ENCODE results near the gene FNDC3B.
"Not testable (repeated sequence)": the region's sequence is repeated elsewhere in the genome, so short reads cannot be mapped to it uniquely, and the experiment has no call there.

The FNDC3B gene

DNA sequence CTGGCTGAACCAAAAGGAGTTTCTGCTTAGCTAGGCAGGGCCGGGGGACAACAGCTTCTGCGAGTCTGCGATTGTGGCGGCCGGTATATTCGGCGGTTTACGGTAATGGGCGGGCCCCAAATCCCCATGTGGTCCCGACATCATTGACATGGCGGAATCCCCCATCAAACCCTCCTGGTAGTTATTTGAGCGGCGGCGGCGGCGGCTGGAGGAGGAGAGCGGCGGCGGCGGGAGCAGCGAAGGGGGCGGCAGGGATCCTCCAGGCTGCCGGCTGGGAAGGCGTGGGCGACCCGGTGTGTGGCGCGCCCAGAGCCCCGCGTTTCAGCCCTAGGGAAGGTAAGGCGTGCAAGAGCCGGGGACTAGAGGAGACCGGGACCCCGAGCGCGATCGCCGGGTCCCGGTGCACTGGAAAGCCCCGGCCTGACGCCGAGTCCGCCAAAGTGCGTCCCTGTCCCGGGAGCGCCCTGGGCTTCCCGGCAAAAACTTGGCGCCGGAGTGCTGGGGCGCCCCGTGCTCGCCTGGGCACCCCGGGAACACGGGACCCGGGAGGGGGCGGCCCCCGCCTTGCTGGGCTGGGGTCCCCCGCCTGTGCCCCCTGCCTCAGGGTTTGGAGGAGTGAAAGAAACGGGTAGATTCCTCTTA lies at the start of gene FNDC3B:
Gene FNDC3B, plus strand, starts transcription at position 143 of the 642 bp plus-strand sequence. CDS start 72,902 bp downstream, outside the sequence.
- peak; percentile 92 for DNase-seq (ENCODE audit: low spot score)

DNA sequence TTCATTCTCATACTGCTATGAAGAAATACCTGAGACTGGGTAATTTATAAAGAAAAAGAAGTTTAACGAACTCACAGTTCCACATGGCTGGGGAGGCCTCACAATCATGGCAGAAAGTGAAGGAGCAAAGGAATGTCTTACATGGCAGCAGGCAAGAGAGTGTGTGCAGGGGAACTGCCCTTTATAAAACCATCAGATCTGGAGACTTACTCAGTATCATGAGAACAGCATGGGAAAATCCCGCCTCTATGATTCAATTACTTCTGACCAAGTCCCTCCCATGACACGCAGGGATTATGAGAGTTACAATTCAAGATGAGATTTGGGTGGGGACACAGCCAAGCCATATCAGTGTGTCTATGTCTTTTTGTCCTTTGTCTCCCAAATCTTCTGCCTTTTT lies 49.1 kb upstream of the FNDC3B start:
- DNase-seq (ENCODE audit: low spot score), result not testable (repeated sequence)

GRCh38 chr3:171991166-171991565 lies 48.2 kb upstream of the FNDC3B start:
- no peak for DNase-seq (ENCODE audit: low spot score)

GRCh38 chr3:171994646-171995428 lies 44.5 kb upstream of the FNDC3B start:
- DNase-seq (ENCODE audit: low spot score), result peak; percentile 73

GRCh38 chr3:171995486-171995885 lies 43.9 kb upstream of the FNDC3B start:
- no peak for DNase-seq (ENCODE audit: low spot score)

GRCh38 chr3:171996178-171996817 lies 43.1 kb upstream of the FNDC3B start:
- no peak for DNase-seq (ENCODE audit: low spot score)

DNA sequence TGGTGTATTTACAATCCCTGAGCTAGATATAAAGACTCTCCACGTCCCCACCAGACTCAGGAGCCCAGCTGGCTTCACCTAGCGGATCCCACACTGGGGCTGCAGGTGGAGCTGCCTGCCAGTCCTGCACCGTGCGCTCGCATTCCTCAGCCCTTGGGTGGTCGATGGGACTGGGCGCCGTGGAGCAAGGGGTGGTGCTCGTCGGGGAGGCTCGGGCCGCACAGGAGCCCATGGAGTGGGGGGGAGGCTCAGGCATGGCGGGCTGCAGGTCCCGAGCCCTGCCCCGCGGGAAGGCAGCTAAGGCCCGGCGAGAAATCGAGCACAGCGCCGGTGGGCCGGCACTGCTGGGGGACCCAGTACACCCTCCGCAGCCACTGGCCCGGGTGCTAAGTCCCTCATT lies 40.6 kb upstream of the FNDC3B start:
- not testable (repeated sequence) for DNase-seq (ENCODE audit: low spot score)

- DNase-seq (ENCODE audit: low spot score), result not testable (repeated sequence)
Observed at GRCh38 chr3:172001616-172002015, 37.8 kb upstream of the FNDC3B start.

GRCh38 chr3:172002512-172003078 lies 36.8 kb upstream of the FNDC3B start:
- no peak for DNase-seq (ENCODE audit: low spot score)

DNA sequence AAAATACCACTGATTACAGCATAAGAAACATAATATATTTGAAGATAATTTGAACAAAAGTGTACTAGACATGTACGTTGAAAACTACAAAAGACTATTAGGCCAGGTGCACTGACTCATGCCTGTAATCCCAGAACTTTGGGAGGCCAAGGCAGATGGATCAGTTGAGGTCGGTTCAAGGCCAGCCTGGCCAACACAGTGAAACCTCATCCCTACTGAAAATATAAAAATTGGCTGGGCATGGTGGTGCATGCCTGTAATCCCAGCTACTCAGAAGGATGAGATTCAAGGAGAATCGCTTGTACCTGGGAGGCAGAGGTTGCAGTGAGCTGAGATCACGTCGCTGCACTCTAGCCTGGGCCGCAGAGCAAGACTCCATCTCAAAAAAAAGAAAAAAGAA lies 36.2 kb upstream of the FNDC3B start:
- no peak for DNase-seq (ENCODE audit: low spot score)

- DNase-seq (ENCODE audit: low spot score), result no peak
Observed at GRCh38 chr3:172007065-172007370, 32.4 kb upstream of the FNDC3B start.

- no peak for DNase-seq (ENCODE audit: low spot score)
Observed at GRCh38 chr3:172009803-172010202, 29.6 kb upstream of the FNDC3B start.

DNA sequence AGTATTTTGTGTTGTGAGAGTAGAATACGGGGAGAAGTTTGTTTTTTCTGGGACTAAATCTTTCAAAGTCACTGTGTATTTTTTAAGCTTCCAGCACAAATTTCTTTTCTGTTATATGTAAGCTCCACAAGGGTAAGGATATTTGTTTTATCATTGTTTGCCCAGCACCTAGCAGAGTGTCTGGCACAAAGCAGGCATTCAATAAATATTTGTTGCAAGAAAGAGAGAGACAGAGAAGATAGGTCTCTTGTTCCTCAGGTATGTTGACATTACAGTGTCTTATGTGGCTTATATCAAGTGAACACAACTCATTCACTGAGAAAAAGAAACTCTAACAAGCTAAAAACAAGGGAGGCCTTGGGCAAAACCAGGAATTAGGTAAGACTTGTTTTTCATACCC lies 26.6 kb upstream of the FNDC3B start:
- DNase-seq (ENCODE audit: low spot score), result no peak

- no peak for DNase-seq (ENCODE audit: low spot score)
Observed at GRCh38 chr3:172014145-172014544, 25.2 kb upstream of the FNDC3B start.

DNA sequence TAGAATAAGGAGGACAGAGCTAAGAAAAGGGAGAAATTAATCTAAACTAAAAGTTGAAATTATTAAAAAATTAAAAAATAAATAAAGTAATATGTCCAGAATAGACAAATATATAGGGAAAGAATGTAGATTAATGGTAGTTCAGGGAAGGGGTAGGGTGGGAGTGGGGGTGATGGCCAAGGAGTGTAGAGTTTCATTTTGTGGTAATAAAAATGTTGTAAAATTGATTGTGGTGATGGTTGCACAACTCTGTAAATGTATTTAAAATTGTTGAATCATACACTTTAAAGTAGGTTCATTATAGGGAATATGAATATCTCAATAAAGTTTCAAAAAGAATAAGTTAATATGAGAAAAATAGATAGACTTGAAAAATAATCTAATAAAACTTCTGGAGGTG lies 21.0 kb upstream of the FNDC3B start:
- DNase-seq (ENCODE audit: low spot score), result no peak

DNA sequence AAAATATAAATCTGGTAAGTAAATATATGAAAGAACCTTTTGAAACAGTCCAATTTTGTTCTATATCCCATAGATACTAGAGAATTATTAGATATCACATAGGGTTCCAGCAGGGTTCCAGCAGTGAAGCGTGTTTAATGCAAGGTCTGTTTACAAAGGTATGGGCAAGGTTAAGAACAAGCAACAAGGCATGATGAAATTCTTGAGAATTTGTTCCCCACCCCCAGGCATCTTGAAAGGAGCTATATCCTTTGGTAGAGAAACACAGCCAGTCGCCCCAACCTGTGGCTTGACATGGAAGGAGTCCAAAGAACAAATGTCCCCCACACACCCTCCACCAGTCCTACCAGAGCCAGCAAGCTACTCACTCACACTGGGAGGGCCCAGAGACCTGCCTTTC lies 18.6 kb upstream of the FNDC3B start:
- no peak for DNase-seq (ENCODE audit: low spot score)

- no peak for DNase-seq (ENCODE audit: low spot score)
Observed at GRCh38 chr3:172021164-172021563, 18.2 kb upstream of the FNDC3B start.

DNA sequence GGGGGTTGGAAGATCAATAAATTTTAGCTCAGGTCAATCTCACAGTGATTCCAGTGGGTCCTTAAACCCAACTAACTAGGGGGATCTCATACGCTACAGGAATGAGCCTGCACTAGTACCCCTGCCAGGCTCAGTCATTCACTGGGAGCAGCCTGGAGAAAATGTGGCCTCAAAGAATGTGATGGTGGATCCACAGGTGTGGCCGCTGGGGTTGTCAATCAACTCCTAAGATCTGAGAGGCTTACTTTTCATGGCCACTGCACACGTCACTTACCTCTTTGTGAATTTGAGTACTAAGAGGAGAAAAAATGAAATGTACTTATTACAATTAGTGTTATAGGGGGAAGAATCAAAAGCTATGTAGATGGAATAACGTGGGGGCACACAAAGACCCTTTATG lies 17.5 kb upstream of the FNDC3B start:
- DNase-seq (ENCODE audit: low spot score), result no peak

DNA sequence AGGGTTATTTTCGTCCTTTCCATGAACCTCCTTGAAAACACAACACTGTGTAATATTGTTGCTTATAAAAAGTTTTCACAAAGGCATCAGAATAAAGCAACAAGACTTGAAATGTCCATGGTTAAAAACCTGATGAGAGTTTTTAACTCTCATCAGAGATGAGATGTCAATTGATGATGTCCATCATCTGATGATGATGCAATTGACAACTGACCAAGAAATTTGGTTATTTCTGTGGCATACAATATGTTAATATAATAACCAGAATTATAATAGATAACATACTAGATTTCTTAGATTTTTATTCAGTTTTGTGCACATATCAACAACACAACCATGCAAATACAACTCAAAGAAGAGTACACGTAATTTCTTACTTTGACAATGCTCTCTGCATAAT lies 15.5 kb upstream of the FNDC3B start:
- DNase-seq (ENCODE audit: low spot score), result no peak

- DNase-seq (ENCODE audit: low spot score), result no peak
Observed at GRCh38 chr3:172024679-172025078, 14.7 kb upstream of the FNDC3B start.

DNA sequence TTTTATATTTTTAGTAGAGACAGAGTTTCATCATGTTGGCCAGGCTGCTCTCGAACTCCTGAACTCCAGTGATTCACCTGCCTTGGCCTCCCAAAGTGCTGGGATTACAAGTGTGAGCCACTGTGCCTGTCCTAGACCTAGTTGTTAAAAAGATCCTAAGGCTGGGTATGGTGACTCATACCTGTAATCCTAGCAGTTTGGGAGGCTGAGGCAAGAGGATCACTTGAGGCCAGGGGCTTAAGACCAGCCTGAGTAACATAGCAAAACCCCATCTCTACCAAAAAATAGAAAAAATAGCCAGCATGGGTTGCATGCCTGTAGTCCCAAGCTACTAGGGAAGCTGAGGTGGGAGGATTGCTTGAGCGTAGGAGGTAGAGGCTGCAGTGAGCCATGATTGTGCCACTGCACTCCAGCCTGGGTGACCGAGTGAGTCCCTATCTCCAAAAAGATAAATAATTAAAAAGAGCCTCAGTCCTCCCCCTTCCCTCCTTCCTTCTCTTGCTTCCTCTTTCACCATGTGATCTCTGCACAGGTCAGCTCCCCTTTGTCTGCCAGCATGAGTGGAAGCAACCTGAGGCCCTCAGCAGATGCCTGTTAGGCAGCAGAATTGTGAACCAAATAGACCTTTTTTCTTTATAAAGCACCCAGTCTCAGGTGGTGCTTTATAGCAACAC lies 9.8 kb upstream of the FNDC3B start:
- no peak for DNase-seq (ENCODE audit: low spot score)

- no peak for DNase-seq (ENCODE audit: low spot score)
Observed at GRCh38 chr3:172030181-172030580, 9.2 kb upstream of the FNDC3B start.
